BE2C (cell line): ENCODE measurements around the gene LENEP.

Experiments used
- DNase-seq: peaks from one replicate; pipeline ENCODE4 v3.0.0-alpha.2; 2020
- H3K27me3 ChIP-seq: fragments of 250-450 bp; sonication (Bioruptor Pico); 2 replicates; pipeline ENCODE4 v1.5.1; 2020; ENCODE audit warnings: mild to moderate bottlenecking
- H3K36me3 ChIP-seq: fragments of 250-450 bp; sonication (Bioruptor Pico); 2 replicates; pipeline ENCODE4 v1.5.1; 2020; ENCODE audit warnings: mild to moderate bottlenecking
- H3K4me1 ChIP-seq: fragments of 250-450 bp; sonication (Bioruptor Pico); 2 replicates; pipeline ENCODE4 v1.5.1; 2020
- H3K4me3 ChIP-seq: 2 replicates; pipeline ENCODE4 v1.5.1; 2011; ENCODE audit warnings: low read depth, low read length
- H3K9me3 ChIP-seq: fragments of 250-450 bp; sonication (Bioruptor Pico); 2 replicates; pipeline ENCODE4 v1.5.1; 2020
- TF ChIP-seq, protein P1 (sequence below): IDR thresholded peaks from 2 replicates; pipeline ENCODE4 v1.5.1; 2012; ENCODE audit warnings: mild to moderate bottlenecking, low read depth, low read length

The LENEP gene

DNA sequence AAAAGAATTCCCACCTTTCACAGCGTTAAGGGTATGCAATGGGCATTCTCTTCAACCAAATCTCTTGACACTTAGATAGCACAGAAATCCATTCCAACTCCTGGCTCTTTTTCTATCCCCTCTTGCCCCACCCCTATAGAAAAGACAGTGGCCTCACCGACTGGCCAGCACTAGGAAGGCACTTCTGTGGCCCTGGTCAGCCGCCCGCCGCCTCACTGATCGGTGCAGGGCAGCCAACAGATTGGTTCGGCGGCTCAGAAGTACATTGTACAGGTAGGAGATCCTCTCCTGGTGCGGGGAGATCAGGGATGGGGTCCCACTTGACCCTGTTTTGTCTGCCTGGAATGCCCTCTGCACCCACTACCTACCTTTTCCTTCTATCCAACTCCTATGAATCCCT lies 30.9 kb downstream of the LENEP start:
- Histone ChIP-seq H3K4me1 (no peaks in the 10 kb centered on the region), H3K9me3 (no peaks in the 10 kb centered on the region), H3K4me3 (no peak overlapping the region), H3K36me3 (no peaks in the 10 kb centered on the region), H3K27me3 (no peaks in the 10 kb centered on the region)
- TF ChIP-seq, protein P1, sequence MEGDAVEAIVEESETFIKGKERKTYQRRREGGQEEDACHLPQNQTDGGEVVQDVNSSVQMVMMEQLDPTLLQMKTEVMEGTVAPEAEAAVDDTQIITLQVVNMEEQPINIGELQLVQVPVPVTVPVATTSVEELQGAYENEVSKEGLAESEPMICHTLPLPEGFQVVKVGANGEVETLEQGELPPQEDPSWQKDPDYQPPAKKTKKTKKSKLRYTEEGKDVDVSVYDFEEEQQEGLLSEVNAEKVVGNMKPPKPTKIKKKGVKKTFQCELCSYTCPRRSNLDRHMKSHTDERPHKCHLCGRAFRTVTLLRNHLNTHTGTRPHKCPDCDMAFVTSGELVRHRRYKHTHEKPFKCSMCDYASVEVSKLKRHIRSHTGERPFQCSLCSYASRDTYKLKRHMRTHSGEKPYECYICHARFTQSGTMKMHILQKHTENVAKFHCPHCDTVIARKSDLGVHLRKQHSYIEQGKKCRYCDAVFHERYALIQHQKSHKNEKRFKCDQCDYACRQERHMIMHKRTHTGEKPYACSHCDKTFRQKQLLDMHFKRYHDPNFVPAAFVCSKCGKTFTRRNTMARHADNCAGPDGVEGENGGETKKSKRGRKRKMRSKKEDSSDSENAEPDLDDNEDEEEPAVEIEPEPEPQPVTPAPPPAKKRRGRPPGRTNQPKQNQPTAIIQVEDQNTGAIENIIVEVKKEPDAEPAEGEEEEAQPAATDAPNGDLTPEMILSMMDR: no peak
- no peak for DNase-seq

DNA sequence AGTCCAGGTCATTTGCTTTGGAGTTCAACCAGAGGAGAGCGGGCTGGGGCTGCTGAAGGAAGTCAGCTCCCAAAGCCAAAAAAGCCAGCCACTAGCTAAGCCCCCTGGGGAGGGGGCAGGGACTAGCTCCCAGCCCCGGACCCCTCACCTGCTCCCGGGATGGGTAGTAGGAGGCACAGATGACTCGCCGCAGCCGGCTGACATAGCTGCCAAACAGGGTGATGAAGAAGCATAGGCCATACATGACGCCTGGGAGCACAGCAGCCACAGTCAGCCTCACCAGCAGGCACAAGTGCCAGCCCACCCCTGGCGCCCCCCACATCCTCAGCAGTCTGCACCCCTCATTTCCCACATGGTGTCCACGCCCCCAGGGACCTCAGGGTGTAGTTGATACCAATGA lies 32.8 kb downstream of the LENEP start:
- no peaks in the 10 kb centered on the region for H3K36me3 ChIP-seq
- H3K27me3 ChIP-seq: no peaks in the 10 kb centered on the region
- DNase-seq: no peak

DNA sequence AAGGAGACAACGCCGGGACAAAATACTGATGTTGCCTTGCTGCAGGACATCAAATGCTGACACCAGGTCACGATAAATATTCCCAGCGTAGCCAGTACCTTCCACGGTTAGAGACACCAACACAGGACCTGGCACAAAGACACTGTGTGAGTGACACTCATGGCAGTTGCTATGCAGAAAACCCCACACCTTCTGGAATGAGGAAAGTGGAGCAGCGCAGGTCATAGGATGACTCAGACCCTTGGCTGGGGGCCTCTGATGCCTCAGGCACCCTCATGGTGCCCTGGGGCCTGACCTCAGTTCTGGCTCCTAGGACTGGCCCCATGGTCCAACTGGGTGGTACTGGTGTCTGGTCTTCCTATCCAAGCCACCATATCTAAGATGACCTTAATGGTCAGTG lies 33.2 kb downstream of the LENEP start:
- TF ChIP-seq, protein P1: no peak
- Histone ChIP-seq H3K9me3 (no peaks in the 10 kb centered on the region), H3K4me1 (no peaks in the 10 kb centered on the region), H3K36me3 (no peaks in the 10 kb centered on the region), H3K4me3 (no peak overlapping the region), H3K27me3 (no peaks in the 10 kb centered on the region)
- DNase-seq: no peak

More for the DNA sequence above, 32.8 kb downstream of the LENEP start:
- H3K4me1 ChIP-seq: no peaks in the 10 kb centered on the region
- H3K9me3 ChIP-seq: no peaks in the 10 kb centered on the region
- H3K4me3 ChIP-seq: no peak overlapping the region
- TF ChIP-seq, protein P1: no peak

DNA sequence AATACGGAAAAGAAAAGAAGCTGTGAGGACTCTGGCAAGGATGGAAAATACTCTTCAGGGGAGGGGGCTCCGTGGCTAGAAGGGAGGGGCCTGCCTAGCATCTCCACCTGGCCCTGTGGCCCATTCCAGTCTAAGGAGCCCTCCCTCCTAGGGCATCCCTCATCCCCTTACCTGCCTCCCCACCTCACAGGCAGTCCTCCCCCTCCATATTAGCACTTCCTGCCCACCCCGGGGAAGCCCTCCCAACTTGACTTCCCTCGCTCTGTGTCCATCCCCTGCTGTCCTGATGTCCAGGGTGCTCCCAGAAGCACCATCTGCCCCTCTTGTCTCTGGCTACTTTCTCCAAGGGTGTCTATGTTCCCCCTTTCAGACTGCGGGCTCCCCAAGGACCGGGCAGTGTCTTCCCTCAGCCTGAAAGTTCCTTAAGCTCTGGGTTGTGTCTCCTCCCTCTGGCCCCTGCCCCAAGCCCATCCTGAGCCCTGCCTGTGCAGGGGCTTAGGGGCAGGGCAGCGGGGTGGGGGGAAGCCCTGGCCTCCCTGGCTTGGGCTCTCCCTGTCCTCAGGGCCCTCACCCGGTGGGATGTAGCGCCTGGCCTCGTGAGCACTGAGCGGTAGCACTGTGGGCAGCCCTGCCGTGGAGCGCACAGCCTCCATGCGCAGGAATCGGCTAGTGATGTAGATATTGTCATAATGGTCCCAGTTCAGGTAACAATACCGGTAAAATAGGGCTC lies 36.3 kb downstream of the LENEP start:
- H3K9me3 ChIP-seq: no peaks in the 10 kb centered on the region
- no peaks in the 10 kb centered on the region for H3K4me1 ChIP-seq
- no peaks in the 10 kb centered on the region for H3K36me3 ChIP-seq
- no peaks in the 10 kb centered on the region for H3K27me3 ChIP-seq
- no peak for DNase-seq
- no peak overlapping the region for H3K4me3 ChIP-seq
- TF ChIP-seq, protein P1: no peak

DNA sequence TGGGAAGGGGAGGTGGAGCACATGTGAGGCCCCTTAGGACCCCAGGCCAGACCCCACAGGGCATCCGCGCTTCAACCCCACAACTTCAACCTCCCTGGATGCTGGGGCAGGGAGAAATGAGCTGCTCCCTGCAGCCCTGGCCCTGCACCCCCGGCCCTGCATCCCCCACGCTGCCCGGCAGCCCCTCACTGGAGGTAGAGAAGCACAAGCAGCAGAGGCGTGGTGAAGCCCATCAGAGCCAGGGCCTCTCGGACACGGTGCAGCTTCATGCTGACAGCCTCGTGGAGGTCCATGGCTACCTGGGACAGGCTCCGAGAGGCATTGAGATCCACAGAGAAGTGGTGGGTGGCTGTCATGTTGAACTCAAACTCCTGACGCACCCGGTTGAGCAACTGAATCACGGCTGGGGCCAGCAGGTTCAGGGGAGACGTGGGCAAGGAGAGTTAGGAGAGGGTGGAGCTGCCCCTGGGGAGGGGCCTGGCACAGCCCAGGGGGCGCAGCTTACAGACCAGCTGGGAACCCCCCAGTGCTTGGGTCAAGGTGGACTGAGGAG lies 36.9 kb downstream of the LENEP start:
- Histone ChIP-seq H3K4me1 (no peaks in the 10 kb centered on the region), H3K4me3 (no peak overlapping the region), H3K27me3 (no peaks in the 10 kb centered on the region), H3K9me3 (no peaks in the 10 kb centered on the region), H3K36me3 (no peaks in the 10 kb centered on the region)
- DNase-seq: no peak
- TF ChIP-seq, protein P1: no peak

DNA sequence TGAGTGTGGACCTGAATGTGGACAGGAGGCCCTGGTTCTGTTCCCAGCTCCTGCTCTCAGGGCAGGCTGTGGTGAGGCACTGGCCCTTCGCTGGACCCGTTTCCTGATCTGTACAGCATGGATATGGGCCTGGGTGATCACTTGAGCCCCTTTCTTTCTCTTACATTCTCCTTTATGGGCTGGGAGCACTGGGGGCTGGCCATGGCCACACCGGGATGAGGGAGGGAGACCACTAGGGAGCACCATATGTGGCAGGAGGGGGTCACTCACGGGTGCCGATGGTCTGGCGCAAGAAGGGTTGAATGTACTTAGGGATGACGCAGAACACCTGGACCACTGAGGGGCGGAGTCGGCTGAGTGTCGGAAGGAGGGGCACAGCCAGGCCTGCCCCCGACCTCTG lies 37.5 kb downstream of the LENEP start:
- Histone ChIP-seq H3K27me3 (no peaks in the 10 kb centered on the region), H3K9me3 (no peaks in the 10 kb centered on the region), H3K4me1 (no peaks in the 10 kb centered on the region), H3K4me3 (no peak overlapping the region), H3K36me3 (no peaks in the 10 kb centered on the region)
- DNase-seq: no peak
- TF ChIP-seq, protein P1: no peak
